AG10803 (cell line): ENCODE measurements around the gene B3GNT3.
"Not testable (repeated sequence)": the region's sequence is repeated elsewhere in the genome, so short reads cannot be mapped to it uniquely, and the experiment has no call there.

ENCODE experiments used
- DNase-seq: peaks from one replicate; pipeline ENCODE4 v3.0.0; 2010; ENCODE audit warnings: low read depth
- H3K4me3 ChIP-seq: 2 replicates; pipeline ENCODE4 v1.5.1; 2011; ENCODE audit warnings: mild to moderate bottlenecking, low read length, control low read depth
- TF ChIP-seq, protein P1 (sequence below): conservative IDR thresholded peaks from 2 replicates; pipeline ENCODE4 v1.5.1; 2011; ENCODE audit warnings: mild to moderate bottlenecking, low read length, control low read depth, inconsistent platforms

Gene B3GNT3

DNA sequence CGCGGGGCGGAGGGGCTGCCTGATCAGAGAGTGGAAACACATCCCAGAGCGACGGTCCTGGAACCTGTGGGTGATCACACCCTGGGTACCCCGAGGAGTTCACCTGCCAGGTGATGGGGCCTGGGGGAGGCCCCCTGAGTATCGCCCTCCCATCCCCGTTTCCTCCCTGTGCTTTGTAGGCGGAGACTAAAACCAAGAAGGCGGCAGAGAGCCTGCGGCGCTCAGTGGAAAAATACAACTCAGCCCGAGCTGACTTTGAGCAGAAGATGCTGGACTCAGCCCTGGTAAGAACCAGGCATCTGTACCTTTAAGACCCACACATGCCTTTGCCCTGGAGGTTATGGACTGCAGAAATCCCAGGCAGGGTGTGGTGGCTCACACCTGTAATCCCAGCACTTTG lies 24.3 kb upstream of the B3GNT3 start:
- TF ChIP-seq, protein P1, sequence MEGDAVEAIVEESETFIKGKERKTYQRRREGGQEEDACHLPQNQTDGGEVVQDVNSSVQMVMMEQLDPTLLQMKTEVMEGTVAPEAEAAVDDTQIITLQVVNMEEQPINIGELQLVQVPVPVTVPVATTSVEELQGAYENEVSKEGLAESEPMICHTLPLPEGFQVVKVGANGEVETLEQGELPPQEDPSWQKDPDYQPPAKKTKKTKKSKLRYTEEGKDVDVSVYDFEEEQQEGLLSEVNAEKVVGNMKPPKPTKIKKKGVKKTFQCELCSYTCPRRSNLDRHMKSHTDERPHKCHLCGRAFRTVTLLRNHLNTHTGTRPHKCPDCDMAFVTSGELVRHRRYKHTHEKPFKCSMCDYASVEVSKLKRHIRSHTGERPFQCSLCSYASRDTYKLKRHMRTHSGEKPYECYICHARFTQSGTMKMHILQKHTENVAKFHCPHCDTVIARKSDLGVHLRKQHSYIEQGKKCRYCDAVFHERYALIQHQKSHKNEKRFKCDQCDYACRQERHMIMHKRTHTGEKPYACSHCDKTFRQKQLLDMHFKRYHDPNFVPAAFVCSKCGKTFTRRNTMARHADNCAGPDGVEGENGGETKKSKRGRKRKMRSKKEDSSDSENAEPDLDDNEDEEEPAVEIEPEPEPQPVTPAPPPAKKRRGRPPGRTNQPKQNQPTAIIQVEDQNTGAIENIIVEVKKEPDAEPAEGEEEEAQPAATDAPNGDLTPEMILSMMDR: no peak
- no peak overlapping the region for H3K4me3 ChIP-seq
- DNase-seq: no peak

GRCh38 chr19:17772172-17772571 lies 22.8 kb upstream of the B3GNT3 start:
- TF ChIP-seq, protein P1: no peak
- no peak overlapping the region for H3K4me3 ChIP-seq
- peak; percentile 17 for DNase-seq

GRCh38 chr19:17775245-17775927 lies 19.6 kb upstream of the B3GNT3 start:
- DNase-seq: peak; percentile 9
- TF ChIP-seq, protein P1: peak; percentile 68

GRCh38 chr19:17775991-17776803 lies 18.7 kb upstream of the B3GNT3 start:
- TF ChIP-seq, protein P1: no peak
- DNase-seq: peak; percentile 37
- no peak overlapping the region for H3K4me3 ChIP-seq

More at GRCh38 chr19:17775245-17775927, 19.6 kb upstream of the B3GNT3 start:
- no peak overlapping the region for H3K4me3 ChIP-seq

DNA sequence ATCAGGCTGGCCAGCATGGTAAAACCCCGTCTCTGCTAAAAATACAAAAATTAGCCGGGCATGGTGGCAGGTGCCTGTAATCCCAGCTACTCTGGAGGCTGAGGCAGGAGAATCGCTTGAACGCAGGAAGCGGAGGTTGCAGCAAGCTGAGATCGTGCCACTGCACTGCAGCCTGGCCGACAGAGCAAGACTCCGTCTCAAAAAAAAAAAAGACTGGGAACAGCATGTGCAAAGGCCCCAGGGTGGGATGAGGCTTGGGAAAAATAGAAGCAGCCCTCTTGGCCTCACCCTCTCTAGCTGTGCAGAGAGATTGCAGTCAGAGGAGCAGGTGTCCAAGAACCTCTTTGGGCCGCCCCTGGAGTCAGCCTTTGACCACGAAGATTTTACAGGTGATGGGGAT lies 17.1 kb upstream of the B3GNT3 start:
- not testable (repeated sequence) for DNase-seq, H3K4me3 ChIP-seq

- H3K4me3 ChIP-seq: no peak overlapping the region
- TF ChIP-seq, protein P1: no peak
- DNase-seq: peak; percentile 14
These were observed 16.5 kb upstream of the B3GNT3 start for GRCh38 chr19:17778251-17778967.
